HG03439 (cell line): ENCODE results near the gene KIF1A.
"Not testable (repeated sequence)": the region's sequence is repeated elsewhere in the genome, so short reads cannot be mapped to it uniquely, and the experiment has no call there.

Experiments
- ATAC-seq: cut with Tn5 transposase; IDR thresholded peaks from one replicate; pipeline ENCODE4 v1.9.1; 2021; ENCODE audit warnings: mild to moderate bottlenecking, moderate library complexity; ENCODE audit not compliant: unreplicated experiment

Gene KIF1A

GRCh38 chr2:240704651-240705050 is 115.4 kb downstream of the KIF1A start:
- no peak for ATAC-seq

DNA sequence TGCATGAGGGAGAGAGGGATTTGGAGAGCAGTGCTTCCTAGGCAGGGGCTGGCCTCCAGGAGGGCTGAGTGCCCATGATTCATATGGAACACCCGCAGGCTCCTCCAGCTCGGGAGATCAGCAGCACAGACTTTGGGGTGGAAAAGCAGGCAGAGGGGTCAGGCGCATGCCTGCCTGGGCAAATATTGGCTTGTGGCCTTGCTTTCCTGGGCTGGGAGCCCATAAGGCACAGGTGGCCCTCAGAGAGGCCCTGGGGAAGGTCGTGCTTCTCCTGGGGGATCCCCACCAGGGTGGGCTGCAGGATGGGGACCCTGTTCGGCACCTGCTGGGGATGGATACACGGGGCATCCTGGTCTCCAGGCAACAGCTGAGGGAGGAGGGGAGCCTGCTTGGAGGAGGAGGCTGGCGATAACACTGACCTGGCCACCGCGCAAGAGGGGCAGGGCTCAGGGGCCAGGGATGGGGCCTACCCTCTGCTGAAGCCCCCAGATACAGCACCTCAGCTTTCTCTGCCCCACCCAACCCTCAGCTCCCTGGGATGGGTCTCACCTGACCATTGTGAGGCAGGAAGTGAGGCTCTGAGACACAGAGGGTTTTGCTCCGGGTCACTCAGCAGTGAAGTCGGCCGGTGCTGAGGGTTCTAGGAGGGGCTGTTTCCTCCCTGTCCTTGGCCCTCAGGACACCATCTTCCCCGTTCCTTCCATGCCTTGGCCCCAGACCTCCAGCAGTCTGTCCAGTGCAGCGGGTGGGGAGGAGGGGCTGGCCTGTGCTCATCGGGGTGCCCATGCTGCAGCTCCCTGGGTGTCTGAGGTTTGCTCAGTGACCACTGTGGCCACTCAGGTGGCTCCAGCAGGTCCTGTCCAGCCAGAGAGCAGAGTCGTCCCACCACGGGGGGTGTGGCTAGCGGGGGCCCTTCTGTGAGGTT is 116.3 kb downstream of the KIF1A start:
- ATAC-seq: no peak

GRCh38 chr2:240702640-240703011 is 117.4 kb downstream of the KIF1A start:
- no peak for ATAC-seq

GRCh38 chr2:240701736-240702639 is 118.0 kb downstream of the KIF1A start:
- no peak for ATAC-seq

DNA sequence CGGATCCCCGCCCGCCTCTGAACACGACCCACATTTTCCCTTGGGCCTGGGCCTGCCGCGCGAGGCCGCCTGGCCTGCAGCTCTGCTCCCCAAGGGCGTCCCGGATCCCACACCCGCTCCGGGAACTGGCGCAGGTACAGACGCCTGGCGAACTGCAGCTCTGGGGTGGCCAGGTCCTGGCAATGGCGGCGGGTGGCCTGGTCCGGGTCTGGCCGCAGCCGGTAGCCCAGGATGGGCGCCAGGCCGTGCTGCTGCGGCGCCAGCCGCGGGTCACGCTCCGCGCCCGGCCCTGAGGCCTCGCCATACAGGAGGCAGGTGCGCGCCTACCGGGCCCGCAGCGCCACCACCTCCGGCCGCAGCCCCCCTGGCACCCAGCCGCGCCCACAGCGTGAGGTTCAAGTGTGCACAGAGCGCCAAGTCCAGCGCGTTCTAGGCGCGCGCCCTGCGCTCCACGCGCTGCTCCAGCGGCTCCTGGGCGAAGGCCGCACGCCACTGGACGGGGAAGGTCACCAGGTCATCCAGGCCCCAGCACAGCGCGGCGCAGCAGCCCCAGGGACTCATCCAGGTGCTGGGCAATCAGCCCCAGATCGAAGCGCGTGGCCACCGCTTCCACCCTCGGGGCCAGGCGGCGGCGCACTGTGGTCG is 118.8 kb downstream of the KIF1A start:
- ATAC-seq: no peak

- not testable (repeated sequence) for ATAC-seq
Observed at GRCh38 chr2:240700616-240701015, 119.4 kb downstream of the KIF1A start.

- not testable (repeated sequence) for ATAC-seq
Observed at GRCh38 chr2:240699835-240700234, 120.2 kb downstream of the KIF1A start.

DNA sequence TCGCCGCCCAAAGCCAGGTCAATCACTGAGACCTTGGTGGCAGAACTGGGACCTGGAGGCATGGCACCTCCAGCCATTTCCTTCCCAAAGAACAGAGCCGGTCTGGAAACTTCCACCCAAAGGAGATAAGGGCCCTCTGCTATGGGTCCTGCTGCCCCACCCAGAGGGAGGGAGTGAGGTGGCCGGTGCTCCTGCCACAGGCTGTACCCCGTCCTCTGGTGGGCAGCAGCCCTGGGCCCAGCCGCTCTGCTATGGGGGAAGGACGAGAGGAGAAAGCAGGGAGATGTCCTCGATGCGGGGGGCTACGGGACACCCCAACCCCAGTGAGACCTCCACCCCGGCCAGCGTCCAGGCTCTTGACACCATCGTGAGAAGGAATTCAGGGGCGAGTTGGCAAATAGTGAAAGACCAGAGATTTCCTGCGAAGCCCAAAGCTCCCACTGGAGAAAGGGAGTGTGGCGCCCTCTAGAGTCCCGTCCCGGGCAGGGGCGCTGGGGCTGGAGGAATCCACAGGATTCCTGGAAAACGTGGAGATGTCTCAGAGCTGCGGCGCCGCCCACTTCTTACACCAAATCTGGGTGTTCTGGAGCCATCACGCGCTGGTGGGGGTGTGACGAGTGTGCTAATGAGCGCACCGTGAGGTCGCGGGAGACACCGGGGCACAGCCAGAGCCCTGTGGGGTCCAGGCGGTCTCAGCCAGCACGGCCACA is 121.0 kb downstream of the KIF1A start:
- ATAC-seq: not testable (repeated sequence)

GRCh38 chr2:240696469-240696868 is 123.5 kb downstream of the KIF1A start:
- ATAC-seq: not testable (repeated sequence)

DNA sequence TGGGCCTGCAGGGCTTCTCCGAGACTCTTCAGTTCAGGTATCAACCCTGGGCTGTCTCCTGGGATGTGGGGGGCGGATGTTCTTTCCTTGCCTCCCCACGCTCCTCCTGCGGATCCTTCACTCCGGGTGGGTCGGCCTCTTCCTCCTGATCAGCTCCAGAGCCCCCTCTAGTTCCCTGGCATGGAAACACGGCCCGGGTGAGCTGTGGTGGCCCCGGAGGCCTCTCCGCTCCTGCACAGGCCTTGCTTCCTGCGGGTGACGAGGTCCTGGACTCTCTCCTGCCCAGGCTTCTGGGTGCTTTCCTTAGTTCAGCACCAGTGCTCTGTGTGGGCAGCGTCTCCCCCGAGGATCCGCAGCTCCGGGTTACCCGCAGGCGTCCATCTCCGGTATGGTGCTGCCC is 124.4 kb downstream of the KIF1A start:
- ATAC-seq: not testable (repeated sequence)

DNA sequence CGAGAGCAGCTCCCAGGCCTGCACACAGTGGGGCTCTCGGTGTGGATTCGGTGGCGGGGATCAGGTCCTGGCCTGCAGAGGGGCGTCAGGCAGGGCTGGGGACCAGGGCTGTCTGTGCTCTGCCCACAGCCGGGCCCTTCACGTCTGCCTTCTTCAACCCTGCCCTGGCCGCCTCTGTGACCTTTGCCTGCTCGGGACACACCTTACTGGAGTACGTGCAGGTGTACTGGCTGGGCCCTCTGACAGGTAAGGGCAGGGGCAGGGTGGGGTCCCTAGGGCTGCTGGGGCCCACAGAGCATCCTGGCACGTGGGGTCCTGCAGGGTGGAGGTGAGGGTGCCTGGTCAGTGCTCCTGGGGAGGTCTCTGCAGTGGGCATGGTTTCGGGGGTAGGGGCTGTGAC is 125.7 kb downstream of the KIF1A start:
- ATAC-seq: not testable (repeated sequence)

DNA sequence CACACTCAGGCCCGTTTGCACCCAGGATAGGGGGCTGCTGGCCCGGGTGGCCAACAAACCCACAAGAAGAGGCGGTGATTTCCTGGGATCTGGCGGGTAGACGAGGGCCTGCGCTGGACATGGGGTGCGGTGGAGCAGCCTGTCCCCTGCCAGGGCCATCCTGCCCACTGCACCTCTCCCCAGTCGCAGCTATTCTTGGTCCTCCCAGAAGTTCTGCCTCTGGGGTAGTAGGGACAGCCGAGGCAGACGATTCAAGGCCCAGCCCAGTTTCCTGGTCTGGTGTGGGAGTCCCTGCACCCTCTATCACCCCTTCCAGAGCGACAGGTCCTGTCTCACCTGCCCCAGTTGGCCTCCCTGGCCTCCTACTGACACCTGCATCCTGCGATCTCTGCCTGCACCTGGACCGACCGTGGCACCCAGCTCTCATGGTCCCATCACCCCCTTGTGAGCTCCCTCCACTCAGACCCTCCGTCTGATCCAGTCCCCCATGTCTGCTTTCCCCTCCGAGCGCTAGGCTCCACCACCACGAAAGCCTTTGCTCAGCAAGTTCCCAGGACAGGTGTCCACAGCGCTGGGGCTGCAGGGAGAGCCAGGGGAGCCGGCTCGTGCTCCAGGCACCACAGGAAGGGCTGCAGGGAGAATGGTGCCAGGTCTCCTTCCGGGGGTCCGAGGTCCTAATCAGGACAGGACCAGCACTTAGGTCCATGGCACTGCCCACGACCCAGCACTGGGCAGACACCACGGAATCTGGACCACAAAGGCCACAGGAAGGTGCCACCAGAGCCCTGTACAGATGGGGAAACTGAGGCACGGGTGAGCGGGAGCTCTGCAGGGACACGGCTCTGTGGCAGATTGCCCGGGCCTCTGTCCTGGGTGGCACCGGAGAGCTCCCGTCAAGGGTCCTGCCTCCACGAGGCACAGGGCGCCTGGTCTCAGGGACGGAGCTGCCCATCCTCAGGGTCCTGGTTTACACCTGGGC is 127.1 kb downstream of the KIF1A start:
- not testable (repeated sequence) for ATAC-seq

- not testable (repeated sequence) for ATAC-seq
Observed at GRCh38 chr2:240691631-240692420, 128.2 kb downstream of the KIF1A start, which contains the start of gene AQP12A. TSS of gene AQP12A (plus strand) at chr2:240691866. CDS start at chr2:240691914, 48 bp downstream.

DNA sequence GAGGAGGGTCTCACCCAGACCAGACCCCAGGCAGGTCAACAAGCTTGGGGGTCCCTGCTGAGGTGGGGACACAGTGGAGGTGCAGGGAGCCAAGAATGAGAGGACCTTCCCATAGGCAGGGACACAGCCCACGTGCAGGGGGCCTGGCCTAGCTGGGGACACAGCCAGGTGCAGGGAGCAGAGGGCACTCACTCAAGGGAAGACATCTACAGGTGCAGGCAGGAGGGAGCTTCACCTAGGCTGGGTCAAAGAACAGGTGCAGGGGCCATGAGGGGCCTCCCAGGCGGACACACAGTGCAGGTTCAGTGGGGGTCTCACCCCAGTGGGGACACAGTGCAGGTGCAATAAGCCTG is 129.0 kb downstream of the KIF1A start:
- not testable (repeated sequence) for ATAC-seq

DNA sequence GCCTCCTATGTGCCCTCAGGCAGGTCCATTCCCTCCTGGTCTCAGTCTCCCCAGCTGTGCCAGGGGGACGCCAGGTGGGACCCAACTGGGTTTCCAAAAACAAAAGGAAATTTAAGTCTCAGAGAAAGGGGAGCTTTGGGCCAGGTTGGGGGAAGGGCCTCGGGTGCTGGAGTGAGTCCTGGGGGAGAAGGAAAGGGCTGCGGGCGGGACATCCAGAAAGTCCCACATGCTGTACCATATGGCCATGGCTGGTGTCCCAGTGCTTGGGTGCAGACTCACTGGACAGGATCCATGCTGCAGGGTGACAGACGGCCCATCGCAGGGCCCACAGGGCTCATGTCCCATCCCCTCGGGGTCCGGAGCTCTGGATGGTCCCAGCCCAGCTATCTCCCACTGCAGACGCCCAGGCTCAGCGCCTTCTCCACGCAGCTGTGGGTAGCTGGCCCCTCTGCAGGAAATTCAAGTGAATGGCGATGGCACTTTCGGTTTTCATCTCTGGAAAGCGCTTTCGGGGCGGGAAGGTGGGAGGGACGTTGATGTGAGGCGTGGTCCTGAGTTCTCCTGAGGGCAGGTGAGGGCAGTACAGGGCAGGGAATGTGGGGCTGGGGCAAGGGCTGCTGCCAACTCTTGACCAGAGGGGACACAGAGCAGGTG is 129.5 kb downstream of the KIF1A start:
- ATAC-seq: not testable (repeated sequence)

DNA sequence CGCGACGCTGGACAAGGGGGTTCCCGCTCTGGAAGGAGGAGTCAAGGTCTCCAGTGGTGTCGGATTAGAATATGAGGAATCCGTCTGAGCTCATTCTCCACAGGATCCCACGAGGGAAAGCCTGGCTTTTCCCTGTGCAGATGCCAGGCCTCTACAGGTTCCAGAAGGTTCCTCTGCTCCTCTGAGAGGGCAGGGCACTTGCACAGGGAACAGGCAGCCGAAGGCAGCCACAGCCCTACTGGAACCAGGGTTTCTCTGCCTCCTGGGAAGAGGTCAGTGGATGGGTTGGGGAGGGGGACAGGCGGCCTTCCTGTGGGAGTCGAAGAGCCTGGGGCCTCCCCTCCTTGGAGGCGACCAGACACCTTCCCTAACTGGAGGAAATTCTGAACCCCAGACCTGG is 130.0 kb downstream of the KIF1A start:
- no peak for ATAC-seq

GRCh38 chr2:240688553-240688919 is 131.5 kb downstream of the KIF1A start:
- no peak for ATAC-seq
